ENCODE measurements around the gene COL18A1. TPM values are rescaled to one million over a fixed set of nuclear protein-coding genes. Genes with fewer than 3 reads are reported as not detected.

COL18A1 gene
- total RNA-seq, 1 donor from 2014 or later: 271 TPM

GRCh38 chr21:45505416-45506021 lies 100.6 kb downstream of the COL18A1 start:
- no peak for TF ChIP-seq CTCF (IDR thresholded peaks at IDR 0.05; ENCODE audit: unreplicated experiment)
- peak overlapping the region; percentile 16 for H3K27ac Mint-ChIP-seq
- H3K36me3 Mint-ChIP-seq (ENCODE audit: insufficient read depth): peaks cover 17% of the 10 kb centered on the region
- no peaks in the 10 kb centered on the region for H3K27me3 Mint-ChIP-seq
- no peak overlapping the region for H3K4me3 Mint-ChIP-seq (ENCODE audit: low read depth)
- H3K9me3 Mint-ChIP-seq (ENCODE audit: low read depth): peaks cover 3% of the 10 kb centered on the region
- DNase-seq (ENCODE audit: low spot score, unreplicated experiment): no peak
- peaks cover 5% of the 10 kb centered on the region for H3K4me1 Mint-ChIP-seq (ENCODE audit: low read depth)

DNA sequence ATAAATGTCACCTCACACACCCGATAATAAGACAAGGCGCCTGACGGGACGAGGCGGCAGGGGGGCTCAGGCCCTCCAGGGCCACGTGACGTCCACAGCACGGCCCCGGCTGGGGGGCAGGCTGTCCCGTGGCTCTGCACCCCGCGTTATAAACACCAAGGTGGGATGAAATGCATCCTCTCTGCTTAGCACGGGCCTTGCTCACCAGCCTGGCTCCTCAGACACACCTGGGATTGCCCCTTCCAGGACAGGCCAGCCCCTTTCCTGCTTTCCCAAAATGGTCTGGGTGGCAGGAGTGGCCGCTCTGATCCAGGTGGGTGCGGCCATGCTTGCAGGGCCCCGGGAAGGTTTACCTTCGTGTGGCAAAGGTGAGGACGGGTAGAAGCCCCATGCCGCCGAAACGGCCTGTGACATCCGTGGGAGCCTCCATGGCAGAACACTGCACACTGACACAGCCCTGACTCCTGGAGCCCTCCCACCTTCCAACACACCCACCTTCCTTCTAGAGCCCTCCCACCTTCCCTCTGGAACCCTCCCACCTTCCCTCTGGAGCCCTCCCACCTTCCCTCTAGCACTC lies 101.4 kb downstream of the COL18A1 start:
- Mint-ChIP-seq H3K4me1 (ENCODE audit: low read depth) (peaks cover 5% of the 10 kb centered on the region), H3K27ac (no peak overlapping the region), H3K9me3 (ENCODE audit: low read depth) (peaks cover 3% of the 10 kb centered on the region), H3K4me3 (ENCODE audit: low read depth) (no peak overlapping the region), H3K36me3 (ENCODE audit: insufficient read depth) (peaks cover 21% of the 10 kb centered on the region), H3K27me3 (no peaks in the 10 kb centered on the region)
- no peak for TF ChIP-seq CTCF (IDR thresholded peaks at IDR 0.05; ENCODE audit: unreplicated experiment)
- DNase-seq (ENCODE audit: low spot score, unreplicated experiment): no peak

GRCh38 chr21:45506836-45507522 lies 102.0 kb downstream of the COL18A1 start:
- Mint-ChIP-seq H3K9me3 (ENCODE audit: low read depth) (peaks cover 3% of the 10 kb centered on the region), H3K36me3 (ENCODE audit: insufficient read depth) (peaks cover 24% of the 10 kb centered on the region), H3K27ac (no peak overlapping the region), H3K4me1 (ENCODE audit: low read depth) (peaks cover 5% of the 10 kb centered on the region), H3K4me3 (ENCODE audit: low read depth) (no peak overlapping the region), H3K27me3 (no peaks in the 10 kb centered on the region)
- DNase-seq (ENCODE audit: low spot score, unreplicated experiment): no peak
- TF ChIP-seq CTCF (IDR thresholded peaks at IDR 0.05; ENCODE audit: unreplicated experiment): no peak

DNA sequence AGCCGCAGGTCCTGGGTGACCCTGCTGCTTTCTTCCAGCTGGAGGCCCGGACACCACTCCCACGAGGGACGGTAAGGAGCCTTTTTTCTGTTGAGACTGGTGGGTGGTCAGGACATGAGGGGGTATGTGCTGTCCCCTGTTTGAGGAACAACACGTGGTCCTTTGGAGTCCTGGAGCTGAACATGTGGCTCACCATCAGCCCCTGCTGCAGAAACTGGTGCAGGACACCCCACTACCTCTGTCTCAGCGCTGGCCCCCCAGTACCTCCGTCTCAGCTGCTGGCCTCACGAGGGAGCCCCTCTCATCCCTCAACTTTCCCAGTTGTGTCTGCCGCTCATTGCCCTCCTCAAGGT lies 102.5 kb downstream of the COL18A1 start:
- peaks cover 20% of the 10 kb centered on the region for H3K36me3 Mint-ChIP-seq (ENCODE audit: insufficient read depth)
- peak overlapping the region; percentile 45 for H3K27ac Mint-ChIP-seq
- no peak overlapping the region for H3K4me3 Mint-ChIP-seq (ENCODE audit: low read depth)
- TF ChIP-seq CTCF (IDR thresholded peaks at IDR 0.05; ENCODE audit: unreplicated experiment): no peak
- peaks cover 5% of the 10 kb centered on the region for H3K4me1 Mint-ChIP-seq (ENCODE audit: low read depth)
- DNase-seq (ENCODE audit: low spot score, unreplicated experiment): no peak
- H3K27me3 Mint-ChIP-seq: no peaks in the 10 kb centered on the region
- H3K9me3 Mint-ChIP-seq (ENCODE audit: low read depth): peaks cover 3% of the 10 kb centered on the region

- Mint-ChIP-seq H3K9me3 (ENCODE audit: low read depth) (no peaks in the 10 kb centered on the region), H3K27ac (peak overlapping the region; percentile 45), H3K4me1 (ENCODE audit: low read depth) (peaks cover 5% of the 10 kb centered on the region), H3K4me3 (ENCODE audit: low read depth) (no peak overlapping the region), H3K36me3 (ENCODE audit: insufficient read depth) (peaks cover 18% of the 10 kb centered on the region), H3K27me3 (no peaks in the 10 kb centered on the region)
- TF ChIP-seq CTCF (IDR thresholded peaks at IDR 0.05; ENCODE audit: unreplicated experiment): no peak
- no peak for DNase-seq (ENCODE audit: low spot score, unreplicated experiment)
Measured at GRCh38 chr21:45507888-45508508, 103.0 kb downstream of the COL18A1 start.

Measured in progenitor cell of endocrine pancreas (in vitro differentiated cells).